HG03520 (cell line): ENCODE measurements around the gene NYAP1.
"Not testable (repeated sequence)": the region's sequence is repeated elsewhere in the genome, so short reads cannot be mapped to it uniquely, and the experiment has no call there.

Experiments used
- ATAC-seq: cut with Tn5 transposase; IDR thresholded peaks from one replicate; pipeline ENCODE4 v1.9.1; 2021; ENCODE audit warnings: mild to moderate bottlenecking, moderate library complexity; ENCODE audit not compliant: unreplicated experiment

NYAP1 gene

GRCh38 chr7:100483722-100484672 lies at the start of gene NYAP1:
NYAP1 (plus strand) TSS chr7:100483927; CDS start chr7:100485312, 1,385 bp downstream.
- peak; percentile 6 for ATAC-seq

GRCh38 chr7:100434297-100435144 lies 49.2 kb upstream of the NYAP1 start:
- no peak for ATAC-seq

- peak; percentile 22 for ATAC-seq
Measured at GRCh38 chr7:100435401-100436304, 48.1 kb upstream of the NYAP1 start.

GRCh38 chr7:100437150-100438100 lies 46.3 kb upstream of the NYAP1 start:
- no peak for ATAC-seq

- no peak for ATAC-seq
Measured at GRCh38 chr7:100438172-100438571, 45.6 kb upstream of the NYAP1 start.

- not testable (repeated sequence) for ATAC-seq
Measured at GRCh38 chr7:100438731-100439130, 45.0 kb upstream of the NYAP1 start.

- not testable (repeated sequence) for ATAC-seq
Measured at GRCh38 chr7:100439244-100439643, 44.5 kb upstream of the NYAP1 start.

- no peak for ATAC-seq
Measured at GRCh38 chr7:100441641-100442535, 41.8 kb upstream of the NYAP1 start.

GRCh38 chr7:100443096-100443840 lies 40.5 kb upstream of the NYAP1 start:
- ATAC-seq, result no peak

GRCh38 chr7:100444311-100445278 lies 39.1 kb upstream of the NYAP1 start:
- no peak for ATAC-seq

- no peak for ATAC-seq
Measured at GRCh38 chr7:100446040-100446439, 37.7 kb upstream of the NYAP1 start.

GRCh38 chr7:100447363-100447762 lies 36.4 kb upstream of the NYAP1 start:
- ATAC-seq, result not testable (repeated sequence)

GRCh38 chr7:100449190-100449795 lies 34.4 kb upstream of the NYAP1 start:
- no peak for ATAC-seq

- ATAC-seq, result no peak
Measured at GRCh38 chr7:100452513-100452912, 31.2 kb upstream of the NYAP1 start.

GRCh38 chr7:100453854-100454253 lies 29.9 kb upstream of the NYAP1 start:
- ATAC-seq, result not testable (repeated sequence)

- ATAC-seq, result no peak
Measured at GRCh38 chr7:100455206-100455605, 28.5 kb upstream of the NYAP1 start.
